MM.1S (cell line): ENCODE measurements around the gene MINDY3.

Experiments used
- DNase-seq: peaks from one replicate; pipeline ENCODE4 v3.0.0-alpha.2; 2015
- H2AFZ ChIP-seq: fragments of 300-600 bp; sonication (generic); 2 replicates; pipeline ENCODE4 v1.6.0; 2016; ENCODE audit warnings: antibody characterized with exemption, low read length
- H3F3A ChIP-seq: fragments of 300-600 bp; sonication (generic); 2 replicates; pipeline ENCODE4 v1.6.1; 2016; ENCODE audit warnings: mild to moderate bottlenecking, antibody characterized with exemption, low read length, moderate library complexity, mixed read lengths; ENCODE audit not compliant: insufficient read depth
- H3K27ac ChIP-seq: fragments of 300-600 bp; sonication (generic); 2 replicates; pipeline ENCODE4 v1.5.1; 2016; ENCODE audit warnings: mild to moderate bottlenecking, low read length
- H3K27me3 ChIP-seq: fragments of 300-600 bp; sonication (generic); replicated peaks from 2 replicates; pipeline ENCODE4 v1.6.0; 2016; ENCODE audit warnings: low read length; ENCODE audit not compliant: insufficient read depth
- H3K36me3 ChIP-seq: fragments of 300-600 bp; sonication (generic); replicated peaks from 2 replicates; pipeline ENCODE4 v1.6.1; 2016; ENCODE audit warnings: mild to moderate bottlenecking, low read length, mixed read lengths; ENCODE audit not compliant: insufficient read depth
- H3K4me1 ChIP-seq: fragments of 300-600 bp; sonication (generic); 2 replicates; pipeline ENCODE4 v1.6.1; 2016; ENCODE audit warnings: low read length, mixed read lengths
- H3K4me2 ChIP-seq: fragments of 300-600 bp; sonication (generic); 2 replicates; pipeline ENCODE4 v1.6.0; 2016; ENCODE audit warnings: low read depth, low read length
- H3K4me3 ChIP-seq: fragments of 300-600 bp; sonication (generic); 2 replicates; pipeline ENCODE4 v1.5.1; 2016; ENCODE audit warnings: low read length, mixed read lengths
- H3K79me2 ChIP-seq: fragments of 300-600 bp; sonication (generic); 2 replicates; pipeline ENCODE4 v1.6.1; 2016; ENCODE audit warnings: mixed run types, low read length, mixed read lengths
- H3K9ac ChIP-seq: fragments of 300-600 bp; sonication (generic); 2 replicates; pipeline ENCODE4 v1.6.1; 2016; ENCODE audit warnings: low read length, mixed read lengths
- H3K9me2 ChIP-seq: fragments of 300-600 bp; sonication (generic); replicated peaks from 2 replicates; pipeline ENCODE4 v1.6.1; 2016; ENCODE audit warnings: mild to moderate bottlenecking, low read length, mixed read lengths; ENCODE audit not compliant: insufficient read depth
- H3K9me3 ChIP-seq: fragments of 300-600 bp; sonication (generic); replicated peaks from 2 replicates; pipeline ENCODE4 v1.6.1; 2016; ENCODE audit warnings: mild to moderate bottlenecking, low read length, mixed read lengths; ENCODE audit not compliant: insufficient read depth
- H4K20me1 ChIP-seq: fragments of 300-600 bp; sonication (generic); 2 replicates; pipeline ENCODE4 v1.6.1; 2016; ENCODE audit warnings: mild to moderate bottlenecking, low read length, moderate library complexity, mixed read lengths; ENCODE audit not compliant: insufficient read depth
- EZH2 ChIP-seq: fragments of 300-600 bp; sonication (generic); optimal IDR thresholded peaks from 2 replicates; pipeline ENCODE3; 2017; ENCODE audit warnings: low read depth, mild to moderate bottlenecking, antibody characterized with exemption, low read length, mixed read lengths
- EZH2phosphoT487 ChIP-seq: fragments of 300-600 bp; sonication (generic); IDR thresholded peaks from 2 replicates; pipeline ENCODE4 v1.6.1; 2018; ENCODE audit warnings: antibody characterized with exemption, low read length
- TF ChIP-seq, protein P1 (sequence below): fragments of 300-600 bp; sonication (generic); IDR thresholded peaks from 2 replicates; pipeline ENCODE4 v1.5.1; 2016; ENCODE audit warnings: antibody characterized with exemption, low read length, mixed read lengths

MINDY3 gene

DNA sequence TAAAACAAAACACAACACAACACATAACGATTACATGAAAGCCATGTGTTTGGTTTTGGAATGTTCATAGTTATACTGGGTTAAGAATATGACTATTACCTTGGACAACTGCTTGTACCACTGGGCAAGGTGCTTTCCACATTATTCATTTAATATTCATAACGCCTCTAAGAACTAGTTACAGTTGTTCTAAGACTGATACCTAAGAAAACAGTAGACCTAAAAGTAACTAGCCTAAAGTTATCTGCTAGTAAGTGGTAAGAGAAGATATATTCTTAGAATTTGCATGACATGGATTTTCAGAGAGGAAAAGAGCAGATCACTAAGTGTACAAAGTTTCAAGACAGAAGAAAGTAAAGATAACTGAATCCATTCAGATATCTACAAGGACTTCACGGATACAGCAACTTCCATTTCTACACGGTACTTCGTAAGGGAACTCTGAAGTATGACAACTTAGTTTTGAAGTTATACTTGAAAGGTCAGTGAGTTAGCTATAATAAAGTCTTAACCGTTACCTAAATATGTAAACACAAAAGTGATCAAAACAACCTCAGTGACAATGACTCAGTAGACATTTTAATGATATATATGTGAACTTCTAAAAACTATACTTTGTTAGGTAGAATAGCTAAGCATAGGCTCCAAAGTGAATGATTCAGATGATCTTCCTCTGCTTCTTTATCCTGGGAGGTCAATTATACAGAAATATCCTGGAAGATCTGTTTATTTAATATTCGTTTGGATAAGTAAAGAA, 65.1 kb downstream of the MINDY3 start:
- H3K9me2 ChIP-seq: no peaks in the 10 kb centered on the region
- H4K20me1 ChIP-seq: no peaks in the 10 kb centered on the region
- H3K27me3 ChIP-seq: no peaks in the 10 kb centered on the region
- H3K79me2 ChIP-seq: peaks cover 28% of the 10 kb centered on the region
- DNase-seq: no peak
- no peak overlapping the region for H3K4me2 ChIP-seq
- H3K9ac ChIP-seq: no peak overlapping the region
- no peaks in the 10 kb centered on the region for H3F3A ChIP-seq
- H3K4me3 ChIP-seq: no peak overlapping the region
- H3K9me3 ChIP-seq: no peaks in the 10 kb centered on the region
- TF ChIP-seq, protein P1, sequence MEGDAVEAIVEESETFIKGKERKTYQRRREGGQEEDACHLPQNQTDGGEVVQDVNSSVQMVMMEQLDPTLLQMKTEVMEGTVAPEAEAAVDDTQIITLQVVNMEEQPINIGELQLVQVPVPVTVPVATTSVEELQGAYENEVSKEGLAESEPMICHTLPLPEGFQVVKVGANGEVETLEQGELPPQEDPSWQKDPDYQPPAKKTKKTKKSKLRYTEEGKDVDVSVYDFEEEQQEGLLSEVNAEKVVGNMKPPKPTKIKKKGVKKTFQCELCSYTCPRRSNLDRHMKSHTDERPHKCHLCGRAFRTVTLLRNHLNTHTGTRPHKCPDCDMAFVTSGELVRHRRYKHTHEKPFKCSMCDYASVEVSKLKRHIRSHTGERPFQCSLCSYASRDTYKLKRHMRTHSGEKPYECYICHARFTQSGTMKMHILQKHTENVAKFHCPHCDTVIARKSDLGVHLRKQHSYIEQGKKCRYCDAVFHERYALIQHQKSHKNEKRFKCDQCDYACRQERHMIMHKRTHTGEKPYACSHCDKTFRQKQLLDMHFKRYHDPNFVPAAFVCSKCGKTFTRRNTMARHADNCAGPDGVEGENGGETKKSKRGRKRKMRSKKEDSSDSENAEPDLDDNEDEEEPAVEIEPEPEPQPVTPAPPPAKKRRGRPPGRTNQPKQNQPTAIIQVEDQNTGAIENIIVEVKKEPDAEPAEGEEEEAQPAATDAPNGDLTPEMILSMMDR: no peak
- TF ChIP-seq EZH2phosphoT487 (no peak), EZH2 (no peak)
- peaks cover 11% of the 10 kb centered on the region; the same call in 1 of the 2 replicates for H3K36me3 ChIP-seq
- H3K4me1 ChIP-seq: peaks cover 33% of the 10 kb centered on the region
- H3K27ac ChIP-seq: no peak overlapping the region
- H2AFZ ChIP-seq: no peak overlapping the region

DNA sequence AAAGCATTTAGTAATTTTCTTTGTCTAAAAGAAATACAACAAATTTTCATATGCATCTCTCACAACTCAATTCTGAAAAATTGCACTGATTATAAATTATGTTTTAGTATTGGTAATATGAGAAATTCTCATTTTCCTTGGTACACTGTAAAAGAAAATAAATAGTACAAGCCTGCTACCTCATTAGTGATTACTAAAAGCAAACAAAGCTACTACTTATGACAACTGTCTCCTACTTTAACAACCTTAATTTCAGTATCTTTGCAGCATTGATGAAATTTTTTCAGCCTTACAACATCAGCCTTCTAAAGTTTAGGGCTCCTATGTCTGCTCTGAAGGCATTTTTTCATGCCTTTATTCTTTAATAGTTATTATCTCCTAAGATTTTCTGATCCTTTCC, 65.7 kb downstream of the MINDY3 start:
- Histone ChIP-seq H3K9me2 (no peaks in the 10 kb centered on the region), H3K36me3 (peaks cover 9% of the 10 kb centered on the region; the same call in 1 of the 2 replicates), H3K27me3 (no peaks in the 10 kb centered on the region), H3K4me2 (no peak overlapping the region), H3K9ac (no peak overlapping the region), H3K79me2 (peaks cover 35% of the 10 kb centered on the region), H3K4me1 (peaks cover 40% of the 10 kb centered on the region), H3K4me3 (no peak overlapping the region), H3K27ac (no peak overlapping the region), H3F3A (peaks cover 4% of the 10 kb centered on the region; the same call in 1 of the 2 replicates), H2AFZ (no peak overlapping the region), H4K20me1 (no peaks in the 10 kb centered on the region), H3K9me3 (no peaks in the 10 kb centered on the region)
- TF ChIP-seq EZH2phosphoT487: no peak
- TF ChIP-seq, protein P1: no peak
- TF ChIP-seq EZH2: no peak
- DNase-seq: no peak

DNA sequence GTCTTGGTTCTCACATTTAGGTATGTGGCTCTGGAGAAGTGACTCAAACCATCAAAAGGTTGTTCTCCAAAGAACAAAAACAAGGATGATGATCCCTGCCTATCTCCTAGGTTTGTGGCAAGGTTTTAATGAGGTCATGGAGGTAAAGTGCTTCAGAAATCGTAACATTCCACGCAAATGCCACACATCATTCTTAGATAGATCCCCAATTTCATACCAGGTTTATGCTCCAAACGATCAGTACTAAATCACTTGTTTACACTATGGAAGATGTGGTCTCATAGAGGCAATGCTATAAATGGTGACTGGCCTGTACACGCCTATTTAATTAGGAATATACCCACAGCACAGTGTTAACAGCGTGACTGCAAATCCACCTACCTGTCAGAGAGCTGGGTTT, 66.6 kb downstream of the MINDY3 start:
- Histone ChIP-seq H2AFZ (no peak overlapping the region), H3K4me3 (no peak overlapping the region), H3K9me2 (no peaks in the 10 kb centered on the region), H3K36me3 (peaks cover 9% of the 10 kb centered on the region; the same call in 1 of the 2 replicates), H3K4me1 (peaks cover 49% of the 10 kb centered on the region), H3K79me2 (peaks cover 40% of the 10 kb centered on the region), H3K4me2 (no peak overlapping the region), H3K9ac (no peak overlapping the region), H3K9me3 (no peaks in the 10 kb centered on the region), H3F3A (peaks cover 13% of the 10 kb centered on the region), H3K27me3 (no peaks in the 10 kb centered on the region), H3K27ac (no peak overlapping the region), H4K20me1 (no peaks in the 10 kb centered on the region)
- no peak for DNase-seq
- TF ChIP-seq EZH2 (no peak), EZH2phosphoT487 (no peak)
- TF ChIP-seq, protein P1: no peak
